HG03575 (cell line): ENCODE measurements around the gene ATF3.

ENCODE experiments used
- ATAC-seq: cut with Tn5 transposase; IDR thresholded peaks from one replicate; pipeline ENCODE4 v1.9.1; 2021; ENCODE audit not compliant: unreplicated experiment, insufficient number of reproducible peaks, low FRiP score; ENCODE audit errors: extremely low read depth

Gene ATF3

GRCh38 chr1:212605441-212606394 is 2.8 kb upstream of the ATF3 start:
- ATAC-seq = no peak

DNA sequence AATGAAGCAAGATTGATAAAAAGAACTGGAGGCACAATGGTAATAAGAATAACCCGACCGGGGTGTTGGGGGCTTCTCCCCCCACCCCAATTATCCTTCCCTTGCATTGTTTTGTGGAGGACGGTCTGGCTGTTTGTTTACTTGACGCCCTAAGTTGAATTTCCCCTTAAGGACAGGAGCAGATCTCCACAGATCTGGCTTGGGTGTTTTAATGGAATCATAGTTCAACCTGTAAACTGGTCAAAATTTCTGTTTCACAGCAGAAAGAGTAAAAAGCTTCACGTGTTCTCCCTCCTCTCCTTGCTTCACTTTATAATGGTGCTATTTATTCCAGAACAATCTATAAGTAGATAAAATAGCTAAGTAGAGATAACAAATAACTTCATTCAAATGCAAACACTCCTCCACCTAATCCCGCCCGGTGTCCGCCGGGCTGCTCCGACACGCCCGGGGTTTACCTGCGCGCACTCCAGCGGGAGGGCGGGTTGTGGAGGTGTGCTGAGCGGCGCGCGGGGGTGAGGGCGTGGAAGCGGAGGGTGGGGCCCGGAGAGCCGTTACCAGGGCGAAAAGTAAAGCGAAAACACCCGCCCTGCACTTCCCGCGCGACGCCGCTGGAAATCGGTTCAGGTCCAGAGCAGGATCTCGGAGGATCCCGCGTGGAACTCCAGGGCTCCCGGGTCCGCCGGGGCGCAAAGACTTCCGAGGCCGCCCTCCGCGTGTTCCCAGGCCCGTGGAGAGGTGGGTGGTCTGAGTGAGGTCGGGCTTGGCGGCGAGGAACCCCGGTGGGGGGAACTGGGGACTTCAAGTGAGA is 2.0 kb upstream of the ATF3 start:
- ATAC-seq = no peak

- no peak for ATAC-seq
Measured at GRCh38 chr1:212607206-212607912, 1.2 kb upstream of the ATF3 start.

DNA sequence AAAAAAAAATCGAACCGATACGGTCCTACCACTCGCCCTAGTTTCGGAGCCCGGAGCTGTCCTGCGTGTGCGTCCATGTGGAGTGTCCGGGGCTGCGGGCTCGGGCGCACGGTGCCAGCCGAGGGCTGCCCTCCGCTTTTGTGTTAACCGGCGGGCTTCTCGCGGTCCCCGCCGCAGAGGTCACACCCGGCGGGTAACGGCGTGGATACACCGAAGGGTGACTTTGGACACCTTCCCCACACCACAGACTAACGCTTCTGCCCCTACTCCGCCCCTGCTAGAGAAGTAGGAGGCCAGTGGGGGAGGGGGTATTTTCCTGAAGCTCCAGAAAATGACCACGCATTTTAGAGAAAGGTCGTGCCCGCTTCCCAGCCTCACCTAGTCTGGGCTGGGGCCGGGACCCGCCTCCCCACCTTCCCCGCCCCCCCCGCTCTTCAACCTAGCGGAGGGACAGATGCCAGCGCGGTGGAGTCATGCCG is 609 bp upstream of the ATF3 start:
- no peak for ATAC-seq

DNA sequence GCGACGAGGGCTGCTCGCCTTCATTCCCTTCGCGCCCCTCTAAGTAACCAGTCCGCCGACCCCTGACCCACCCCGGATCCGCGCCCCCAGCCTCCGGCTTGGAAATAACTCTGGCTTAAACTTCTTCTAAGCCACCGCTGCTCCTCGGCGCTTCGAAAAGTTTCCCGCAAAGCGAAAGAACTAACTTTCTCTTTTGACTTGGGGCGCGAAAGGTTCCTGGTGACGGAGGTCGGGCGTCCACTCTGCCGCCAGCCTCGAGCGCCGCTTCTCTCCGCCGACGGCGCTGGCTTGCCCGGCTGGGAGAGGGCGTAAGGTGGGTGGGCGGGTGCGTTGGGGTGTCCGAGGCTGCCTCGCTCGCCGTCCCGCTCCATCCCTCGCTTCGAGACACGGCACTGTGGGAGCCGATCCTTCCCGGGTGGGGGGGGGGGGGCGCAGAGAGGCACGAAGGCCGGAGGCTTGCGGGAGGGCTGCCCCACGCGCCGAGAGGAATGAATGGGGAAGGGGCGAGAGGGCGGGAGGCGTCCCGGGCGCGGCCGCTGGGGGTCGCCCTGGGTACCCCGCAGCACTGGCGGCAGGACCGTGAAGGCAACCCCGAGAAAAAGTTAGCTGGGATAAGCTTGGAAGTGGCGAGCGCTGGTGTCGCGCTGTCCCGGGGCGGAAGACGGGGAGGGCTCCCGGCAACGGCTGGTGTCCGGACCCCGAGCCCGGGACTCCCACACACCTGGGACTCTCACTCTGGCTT is 569 bp downstream of the ATF3 start:
- ATAC-seq = no peak

- ATAC-seq = no peak
Measured at GRCh38 chr1:212609701-212610574, 1.4 kb downstream of the ATF3 start.

GRCh38 chr1:212610575-212610967 is 2.0 kb downstream of the ATF3 start:
- ATAC-seq = no peak

DNA sequence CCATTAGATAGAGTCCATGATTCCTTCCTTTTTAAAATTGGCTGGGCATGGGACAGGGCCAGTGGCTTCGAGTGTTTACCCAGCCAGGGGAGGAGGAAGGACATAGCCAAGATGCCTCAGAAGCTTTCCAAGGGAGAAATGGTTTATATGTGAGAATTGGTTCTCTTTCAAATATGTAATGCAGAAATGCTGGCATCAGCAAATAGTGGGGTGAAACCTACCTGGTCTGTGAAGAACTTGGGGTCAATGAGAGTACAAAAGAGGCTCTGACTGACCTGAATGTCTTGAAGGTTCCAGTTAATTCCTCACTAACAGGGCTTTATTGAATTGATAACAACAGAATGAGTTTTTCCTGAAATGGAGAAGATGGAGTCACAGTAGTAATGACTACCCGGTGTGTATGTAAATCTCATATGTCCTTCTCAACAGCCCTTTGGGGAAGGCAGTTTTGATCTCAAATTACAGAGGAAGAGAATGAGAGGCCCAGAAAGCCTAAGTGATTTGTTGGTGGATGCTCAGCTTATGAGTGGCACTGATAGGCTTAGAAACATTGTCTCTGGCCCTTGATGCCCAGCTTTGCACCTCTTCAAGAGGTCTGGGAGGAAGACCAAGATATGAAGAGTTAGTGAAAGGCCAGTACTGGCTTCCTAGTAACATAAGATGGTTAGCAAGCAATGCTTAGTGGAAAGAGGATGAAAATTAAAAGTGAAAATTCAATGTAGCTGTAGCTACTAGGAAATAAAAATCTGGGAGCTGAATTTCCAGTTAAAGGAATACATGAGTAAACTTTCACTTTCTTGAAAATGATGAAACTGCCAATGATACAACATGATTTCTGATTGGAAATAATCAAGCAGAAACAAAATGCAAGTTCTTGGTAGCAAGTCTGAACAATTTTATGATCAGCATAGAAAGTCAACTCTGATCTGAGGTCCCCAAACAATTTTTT is 2.7 kb downstream of the ATF3 start:
- ATAC-seq = no peak

DNA sequence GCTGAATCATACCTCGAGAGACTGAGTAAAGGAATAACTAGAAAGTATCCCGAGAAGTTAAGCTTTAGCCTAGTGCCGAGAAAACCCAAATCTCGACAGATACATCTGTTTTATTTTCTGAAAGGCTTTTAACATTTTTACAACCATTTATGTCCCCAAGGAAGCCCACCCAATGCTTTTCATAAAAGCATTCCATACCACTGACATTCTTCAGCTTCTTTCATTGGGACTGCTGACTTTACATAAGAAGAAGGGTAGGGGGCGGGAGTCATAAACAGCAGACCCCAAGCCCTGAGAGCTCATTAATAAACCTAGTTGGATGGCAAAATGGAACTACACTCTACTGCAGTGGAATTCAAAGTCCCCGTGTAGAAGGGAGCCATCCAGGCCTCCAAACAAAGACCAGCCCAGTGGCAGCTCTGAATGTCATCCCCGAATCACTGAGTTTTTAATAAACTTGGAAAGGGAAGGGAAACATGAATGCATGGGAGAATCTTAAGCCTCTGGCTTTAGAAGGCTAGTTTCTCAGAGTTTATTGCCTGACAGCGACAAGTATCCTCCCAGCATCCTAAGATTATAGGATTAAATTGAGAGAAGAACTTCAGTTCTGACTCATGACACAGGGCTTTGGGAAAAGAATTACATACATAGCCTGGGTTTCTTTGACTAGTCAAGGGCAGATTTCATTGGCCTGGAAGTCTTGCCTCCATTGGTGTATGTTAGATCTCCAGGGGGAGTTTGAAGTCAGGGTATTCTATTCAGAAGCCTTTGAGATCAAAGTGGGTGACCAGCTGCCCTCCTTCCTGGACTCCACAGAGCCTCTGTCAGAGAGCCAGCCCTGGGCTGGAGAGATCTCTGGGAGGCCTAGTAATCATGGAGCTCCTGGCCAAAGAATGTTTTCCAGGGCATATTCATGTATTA is 3.7 kb downstream of the ATF3 start:
- no peak for ATAC-seq

DNA sequence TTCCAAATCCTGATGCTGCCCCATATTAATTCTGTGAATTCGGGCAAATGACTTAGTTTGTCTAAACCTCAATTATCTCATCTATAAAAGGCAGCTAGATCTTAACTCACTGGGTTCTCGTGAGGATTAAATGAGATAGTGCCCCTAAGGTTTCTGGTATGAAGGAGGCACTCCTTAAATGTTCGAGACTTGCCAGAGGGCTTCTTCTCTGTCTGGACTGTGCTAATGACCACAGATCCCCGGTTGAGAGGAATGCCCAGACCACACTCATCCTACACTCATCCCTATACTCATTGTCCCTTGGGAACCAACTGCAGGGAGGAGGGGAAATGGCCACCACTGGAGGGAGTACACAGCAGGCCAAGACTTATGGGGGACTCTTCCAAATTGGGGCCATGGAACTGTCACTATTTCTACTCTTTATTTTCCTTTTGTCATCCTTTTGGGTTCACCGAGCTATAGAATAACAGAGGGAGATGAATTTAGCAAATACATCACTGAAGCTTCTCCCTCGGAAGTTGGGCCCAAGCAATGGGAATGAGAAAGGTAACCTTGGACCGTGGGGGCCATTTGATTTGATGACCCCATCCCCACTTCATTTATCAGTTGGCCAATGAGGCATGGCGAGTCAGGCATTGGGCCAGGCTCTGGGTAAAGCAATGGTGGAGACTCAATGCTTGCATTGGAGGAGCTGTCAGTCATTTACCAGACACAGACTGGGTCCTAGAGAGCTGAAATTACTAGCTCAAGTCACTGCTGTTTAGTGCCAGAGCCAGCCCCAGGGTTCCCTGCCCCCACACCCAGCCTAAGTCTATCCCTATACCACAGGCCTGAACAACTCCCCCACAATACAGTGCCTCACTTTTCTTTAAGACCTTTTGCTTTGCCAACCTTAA is 5.1 kb downstream of the ATF3 start:
- ATAC-seq = no peak

DNA sequence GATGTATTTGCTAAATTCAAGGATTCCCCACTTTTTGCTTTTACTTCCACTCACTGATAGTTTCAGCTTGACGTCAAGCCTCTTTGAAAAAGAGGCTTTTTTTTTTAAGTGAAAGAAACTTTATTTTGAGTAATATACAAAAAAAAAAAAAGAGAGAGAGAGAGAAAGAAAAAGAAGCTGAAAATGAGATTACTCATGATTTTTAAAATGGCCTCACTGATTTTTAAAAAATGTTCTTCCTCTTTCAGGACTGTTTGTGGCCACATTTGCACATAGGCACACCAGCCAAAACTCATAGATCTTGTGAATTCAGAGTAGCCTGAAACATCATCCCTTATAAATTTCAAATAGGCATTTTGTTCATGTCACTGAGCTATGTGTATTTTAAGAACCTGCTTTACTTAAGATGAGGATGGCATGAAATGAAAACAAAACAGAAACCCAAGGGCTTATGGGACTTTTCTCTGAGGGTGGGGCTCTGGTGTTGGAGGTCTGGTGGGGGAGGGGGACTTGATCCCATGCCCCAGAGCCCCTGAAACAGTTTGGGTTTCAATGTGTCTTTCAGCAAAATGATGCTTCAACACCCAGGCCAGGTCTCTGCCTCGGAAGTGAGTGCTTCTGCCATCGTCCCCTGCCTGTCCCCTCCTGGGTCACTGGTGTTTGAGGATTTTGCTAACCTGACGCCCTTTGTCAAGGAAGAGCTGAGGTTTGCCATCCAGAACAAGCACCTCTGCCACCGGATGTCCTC is 6.1 kb downstream of the ATF3 start:
- no peak for ATAC-seq

- no peak for ATAC-seq
Measured at GRCh38 chr1:212615201-212615470, 6.6 kb downstream of the ATF3 start.

- no peak for ATAC-seq
Measured at GRCh38 chr1:212618466-212619210, 10.1 kb downstream of the ATF3 start.

GRCh38 chr1:212620293-212620692 is 11.7 kb downstream of the ATF3 start:
- ATAC-seq = no peak
